Nephron (organoid): Measurements from ENCODE around the gene LAPTM5.
A peak's percentile ranks its signal among the peaks of the same experiment; 100 is the strongest.

Experiments used
- H3K27ac Mint-ChIP-seq, 3 experiments: 2 replicates each; pipeline ENCODE4 v1.8.0; 2020; ENCODE audit warnings: mixed read lengths in 3 of 3, mild to moderate bottlenecking in 2 of 3, moderate library complexity in 1 of 3
- H3K27me3 Mint-ChIP-seq: 2 replicates; pipeline ENCODE4 v1.8.0; 2021; ENCODE audit warnings: low read depth, mild to moderate bottlenecking, moderate library complexity, mixed read lengths
- H3K36me3 Mint-ChIP-seq: 2 replicates; pipeline ENCODE4 v1.8.0; 2020; ENCODE audit warnings: low read depth, mixed read lengths
- H3K4me1 Mint-ChIP-seq: 2 replicates; pipeline ENCODE4 v1.8.0; 2020; ENCODE audit warnings: mixed read lengths
- H3K4me3 Mint-ChIP-seq, 3 experiments: 2 replicates each; pipeline ENCODE4 v1.8.0; 2020; ENCODE audit warnings: mild to moderate bottlenecking in 3 of 3, mixed read lengths in 3 of 3, moderate library complexity in 2 of 3
- H3K9me3 Mint-ChIP-seq: 2 replicates; pipeline ENCODE4 v1.8.0; 2020; ENCODE audit warnings: mixed read lengths
- CTCF ChIP-seq, 3 experiments: fragments of 200-600 bp; sonication (generic); IDR thresholded peaks; one replicate each; pipeline ENCODE4 v1.5.0; 2021; ENCODE audit warnings: antibody characterized with exemption in 3 of 3; ENCODE audit not compliant: unreplicated experiment in 3 of 3

The LAPTM5 gene

GRCh38 chr1:30803562-30803961 is 46.0 kb upstream of the LAPTM5 start:
- TF ChIP-seq CTCF (IDR thresholded peaks at IDR 0.05; ENCODE audit: unreplicated experiment in 3 of 3), result no peak
- no peaks in the 10 kb centered on the region for H3K9me3 Mint-ChIP-seq
- H3K27ac Mint-ChIP-seq, result peak overlapping the region in 1 of 3 experiments; percentile 38
- H3K27me3 Mint-ChIP-seq, result peaks cover 58% of the 10 kb centered on the region
- peaks cover 48% of the 10 kb centered on the region for H3K4me1 Mint-ChIP-seq
- no peak overlapping the region for H3K4me3 Mint-ChIP-seq
- no peaks in the 10 kb centered on the region for H3K36me3 Mint-ChIP-seq

- Mint-ChIP-seq H3K4me3 (peak overlapping the region in 1 of 3 experiments; percentile 26), H3K27ac (peak overlapping the region; percentile 10 to 54 (median 14)), H3K36me3 (no peaks in the 10 kb centered on the region), H3K4me1 (peaks cover 38% of the 10 kb centered on the region), H3K9me3 (no peaks in the 10 kb centered on the region), H3K27me3 (peaks cover 61% of the 10 kb centered on the region)
- TF ChIP-seq CTCF (IDR thresholded peaks at IDR 0.05; ENCODE audit: unreplicated experiment in 3 of 3), result peak; percentile 94 to 98 (median 95)
Observed at GRCh38 chr1:30801771-30802198, 44.2 kb upstream of the LAPTM5 start.

- TF ChIP-seq CTCF (IDR thresholded peaks at IDR 0.05; ENCODE audit: unreplicated experiment in 3 of 3), result no peak
- H3K36me3 Mint-ChIP-seq, result no peaks in the 10 kb centered on the region
Observed at GRCh38 chr1:30799233-30799511, 41.6 kb upstream of the LAPTM5 start.

GRCh38 chr1:30798389-30799232 is 41.0 kb upstream of the LAPTM5 start:
- no peak for TF ChIP-seq CTCF (IDR thresholded peaks at IDR 0.05; ENCODE audit: unreplicated experiment in 3 of 3)
- Mint-ChIP-seq H3K9me3 (no peaks in the 10 kb centered on the region), H3K36me3 (no peaks in the 10 kb centered on the region), H3K4me1 (peaks cover 31% of the 10 kb centered on the region), H3K4me3 (no peak overlapping the region), H3K27me3 (peaks cover 33% of the 10 kb centered on the region), H3K27ac (no peak overlapping the region)

More at GRCh38 chr1:30799233-30799511, 41.6 kb upstream of the LAPTM5 start:
- H3K27ac Mint-ChIP-seq, result no peak overlapping the region
- no peak overlapping the region for H3K4me3 Mint-ChIP-seq
- H3K4me1 Mint-ChIP-seq, result peaks cover 35% of the 10 kb centered on the region
- H3K27me3 Mint-ChIP-seq, result peaks cover 37% of the 10 kb centered on the region
- no peaks in the 10 kb centered on the region for H3K9me3 Mint-ChIP-seq

GRCh38 chr1:30795026-30795425 is 37.5 kb upstream of the LAPTM5 start:
- Mint-ChIP-seq H3K36me3 (no peaks in the 10 kb centered on the region), H3K27ac (no peak overlapping the region), H3K4me3 (no peak overlapping the region), H3K4me1 (peaks cover 7% of the 10 kb centered on the region), H3K9me3 (no peaks in the 10 kb centered on the region), H3K27me3 (peaks cover 13% of the 10 kb centered on the region)
- no peak for TF ChIP-seq CTCF (IDR thresholded peaks at IDR 0.05; ENCODE audit: unreplicated experiment in 3 of 3)

GRCh38 chr1:30794260-30794659 is 36.7 kb upstream of the LAPTM5 start:
- Mint-ChIP-seq H3K36me3 (no peaks in the 10 kb centered on the region), H3K27me3 (peaks cover 21% of the 10 kb centered on the region), H3K27ac (no peak overlapping the region), H3K4me3 (no peak overlapping the region), H3K4me1 (peaks cover 6% of the 10 kb centered on the region), H3K9me3 (no peaks in the 10 kb centered on the region)
- TF ChIP-seq CTCF (IDR thresholded peaks at IDR 0.05; ENCODE audit: unreplicated experiment in 3 of 3), result no peak
